Measurements from ENCODE around the gene PCDH10.

PCDH10 gene

GRCh38 chr4:133127500-133127899 lies 21.6 kb upstream of the PCDH10 start:
- Histone ChIP-seq H3K9me3 (ENCODE audit: severe bottlenecking) (no peaks in the 10 kb centered on the region), H3K4me3 (ENCODE audit: low read depth, low read length) (no peak overlapping the region), H3K27me3 (ENCODE audit: insufficient read depth, low read depth, severe bottlenecking) (no peaks in the 10 kb centered on the region), H3K36me3 (no peaks in the 10 kb centered on the region), H3K27ac (no peak overlapping the region)
- no peak for DNase-seq
- no peak for TF ChIP-seq CTCF (IDR thresholded peaks at IDR 0.05; ENCODE audit: low read depth, low read length)

GRCh38 chr4:133129237-133129636 lies 19.9 kb upstream of the PCDH10 start:
- Histone ChIP-seq H3K9me3 (ENCODE audit: severe bottlenecking) (no peaks in the 10 kb centered on the region), H3K4me3 (ENCODE audit: low read depth, low read length) (no peak overlapping the region), H3K27ac (no peak overlapping the region), H3K36me3 (no peaks in the 10 kb centered on the region), H3K27me3 (ENCODE audit: insufficient read depth, low read depth, severe bottlenecking) (no peaks in the 10 kb centered on the region)
- TF ChIP-seq CTCF (IDR thresholded peaks at IDR 0.05; ENCODE audit: low read depth, low read length), result no peak
- no peak for DNase-seq

GRCh38 chr4:133130171-133130570 lies 18.9 kb upstream of the PCDH10 start:
- DNase-seq, result no peak
- Histone ChIP-seq H3K27ac (no peak overlapping the region), H3K9me3 (ENCODE audit: severe bottlenecking) (no peaks in the 10 kb centered on the region), H3K36me3 (no peaks in the 10 kb centered on the region), H3K27me3 (ENCODE audit: insufficient read depth, low read depth, severe bottlenecking) (no peaks in the 10 kb centered on the region), H3K4me3 (ENCODE audit: low read depth, low read length) (no peak overlapping the region)
- no peak for TF ChIP-seq CTCF (IDR thresholded peaks at IDR 0.05; ENCODE audit: low read depth, low read length)

GRCh38 chr4:133131829-133132460 lies 17.1 kb upstream of the PCDH10 start:
- TF ChIP-seq CTCF (IDR thresholded peaks at IDR 0.05; ENCODE audit: low read depth, low read length), result no peak
- Histone ChIP-seq H3K9me3 (ENCODE audit: severe bottlenecking) (no peaks in the 10 kb centered on the region), H3K27me3 (ENCODE audit: insufficient read depth, low read depth, severe bottlenecking) (no peaks in the 10 kb centered on the region), H3K27ac (no peak overlapping the region), H3K4me3 (ENCODE audit: low read depth, low read length) (no peak overlapping the region), H3K36me3 (no peaks in the 10 kb centered on the region)
- no peak for DNase-seq

- Histone ChIP-seq H3K9me3 (ENCODE audit: severe bottlenecking) (no peaks in the 10 kb centered on the region), H3K4me3 (ENCODE audit: low read depth, low read length) (no peak overlapping the region), H3K27me3 (ENCODE audit: insufficient read depth, low read depth, severe bottlenecking) (no peaks in the 10 kb centered on the region), H3K27ac (no peak overlapping the region), H3K36me3 (no peaks in the 10 kb centered on the region)
- TF ChIP-seq CTCF (IDR thresholded peaks at IDR 0.05; ENCODE audit: low read depth, low read length), result no peak
- DNase-seq, result no peak
Observed at GRCh38 chr4:133136833-133137232, 12.3 kb upstream of the PCDH10 start.

GRCh38 chr4:133137571-133137970 lies 11.5 kb upstream of the PCDH10 start:
- no peaks in the 10 kb centered on the region for H3K9me3 ChIP-seq (ENCODE audit: severe bottlenecking)

More at GRCh38 chr4:133137571-133137970, 11.5 kb upstream of the PCDH10 start:
- no peak for TF ChIP-seq CTCF (IDR thresholded peaks at IDR 0.05; ENCODE audit: low read depth, low read length)
- no peaks in the 10 kb centered on the region for H3K36me3 ChIP-seq
- DNase-seq, result no peak
- no peak overlapping the region for H3K4me3 ChIP-seq (ENCODE audit: low read depth, low read length)
- H3K27ac ChIP-seq, result no peak overlapping the region
- no peaks in the 10 kb centered on the region for H3K27me3 ChIP-seq (ENCODE audit: insufficient read depth, low read depth, severe bottlenecking)
